HG03354 (cell line): ENCODE data around the gene ZNF581.

Source experiments
- ATAC-seq: cut with Tn5 transposase; IDR thresholded peaks from one replicate; pipeline ENCODE4 v1.9.1; 2021; ENCODE audit warnings: mild to moderate bottlenecking; ENCODE audit not compliant: unreplicated experiment, poor library complexity, severe bottlenecking

The ZNF581 gene

GRCh38 chr19:55624109-55625003 lies 19.1 kb upstream of the ZNF581 start, which contains the start of gene ZNF784:
Gene ZNF784 (minus strand): TSS chr19:55624566. CDS start chr19:55624561, 5 bp downstream.
- peak; percentile 64 for ATAC-seq

- no peak for ATAC-seq
Measured at GRCh38 chr19:55625004-55625326, 18.5 kb upstream of the ZNF581 start.

GRCh38 chr19:55626350-55626749 lies 17.1 kb upstream of the ZNF581 start:
- ATAC-seq = no peak

- no peak for ATAC-seq
Measured at GRCh38 chr19:55632463-55632834, 11.0 kb upstream of the ZNF581 start.

GRCh38 chr19:55633861-55634260 lies 9.6 kb upstream of the ZNF581 start:
- no peak for ATAC-seq

- no peak for ATAC-seq
Measured at GRCh38 chr19:55635334-55635717, 8.1 kb upstream of the ZNF581 start.

- ATAC-seq = no peak
Measured at GRCh38 chr19:55635856-55636440, 7.5 kb upstream of the ZNF581 start.

- ATAC-seq = no peak
Measured at GRCh38 chr19:55636723-55637122, 6.7 kb upstream of the ZNF581 start.

GRCh38 chr19:55637534-55637933 lies 5.9 kb upstream of the ZNF581 start:
- no peak for ATAC-seq

GRCh38 chr19:55638864-55639359 lies 4.5 kb upstream of the ZNF581 start:
- no peak for ATAC-seq

GRCh38 chr19:55640043-55640576 lies 3.3 kb upstream of the ZNF581 start:
- no peak for ATAC-seq

GRCh38 chr19:55640577-55641425 lies 2.6 kb upstream of the ZNF581 start, which contains the start of gene ZNF580:
Gene ZNF580 (plus strand): TSS chr19:55641002. CDS start chr19:55642509, 1,507 bp downstream.
- peak; percentile 30 for ATAC-seq

- ATAC-seq = no peak
Measured at GRCh38 chr19:55641426-55642152, 1.9 kb upstream of the ZNF581 start.

GRCh38 chr19:55642153-55643002 lies 1.1 kb upstream of the ZNF581 start:
- ATAC-seq = peak; percentile 2

- ATAC-seq = no peak
Measured at GRCh38 chr19:55643887-55644176, 383 bp downstream of the ZNF581 start.

GRCh38 chr19:55644191-55644833 lies 863 bp downstream of the ZNF581 start:
- ATAC-seq = no peak

GRCh38 chr19:55644842-55645511 lies 1.5 kb downstream of the ZNF581 start:
- no peak for ATAC-seq

- no peak for ATAC-seq
Measured at GRCh38 chr19:55645512-55645881, 2.0 kb downstream of the ZNF581 start.
